ENCODE data around the gene CRIM1. TPM values are rescaled to one million over a fixed set of nuclear protein-coding genes. Genes with fewer than 3 reads are reported as not detected.
A peak's percentile ranks its signal among the peaks of the same experiment; 100 is the strongest.

Gene CRIM1
- total RNA-seq, 4 donors from 2014 or later = 179 to 229 (median 188) TPM

DNA sequence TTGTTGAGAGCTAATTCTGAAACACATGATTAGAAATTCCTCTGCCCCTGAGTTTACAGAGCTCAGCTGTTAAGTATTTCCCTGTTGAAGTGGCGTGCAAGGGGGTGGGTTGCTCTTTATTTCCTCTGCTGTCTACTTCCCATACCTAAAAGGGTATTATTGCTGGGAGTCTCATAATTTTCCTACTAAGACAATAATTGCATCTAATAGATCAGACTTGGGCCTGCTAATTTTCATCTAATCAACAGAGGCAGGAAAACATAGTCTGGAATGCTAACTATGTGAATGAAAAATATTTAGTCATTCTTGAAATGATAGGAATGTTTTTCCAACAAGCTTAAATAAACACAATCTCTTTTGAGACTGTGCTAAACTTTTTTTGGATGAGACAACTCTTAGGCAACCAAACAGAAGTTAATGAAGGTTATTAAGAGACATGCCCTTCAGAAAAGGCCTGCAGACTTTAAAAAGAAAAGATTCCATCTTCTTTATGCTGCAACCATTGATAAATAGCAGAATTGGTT lies 131.0 kb downstream of the CRIM1 start:
- TF ChIP-seq EP300 (IDR thresholded peaks at IDR 0.05) = peak in 1 of 2 donors; percentile 52
- TF ChIP-seq POLR2A (IDR thresholded peaks at IDR 0.05) = no peak
- H3K36me3 ChIP-seq = peaks cover 0 to 11% (median 0%) of the 10 kb centered on the region in 3 donors
- 30 to 32% methylated on average over 1 of the region's 1 CpG for WGBS, 2 donors
- peak overlapping the region; percentile 37 to 85 (median 76) for H3K27ac ChIP-seq
- no peaks in the 10 kb centered on the region for H3K9me3 ChIP-seq
- no peak for DNase-seq (ENCODE audit: low spot score in 2 of 2)
- no peaks in the 10 kb centered on the region for H3K27me3 ChIP-seq
- H3K4me3 ChIP-seq = no peak overlapping the region
- peaks cover 0 to 74% (median 16%) of the 10 kb centered on the region in 4 donors for H3K4me1 ChIP-seq

DNA sequence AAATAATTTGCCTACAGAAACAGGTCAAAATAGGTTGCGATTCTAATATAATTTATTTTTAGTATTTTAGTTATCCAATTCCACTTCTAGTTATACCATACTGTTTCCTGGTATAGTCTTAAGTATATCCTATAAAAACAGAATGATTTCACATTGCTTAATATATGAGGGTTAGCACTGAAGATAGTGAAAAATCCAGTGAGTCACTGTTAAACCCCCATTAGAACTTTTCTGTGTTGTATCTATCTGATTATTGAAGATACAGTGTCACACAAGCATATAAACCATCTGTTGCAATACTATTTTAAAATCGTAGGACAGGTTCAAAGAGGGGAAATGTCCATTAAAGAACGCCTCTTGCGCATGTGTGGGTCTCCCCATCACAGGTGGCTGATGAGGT lies 132.4 kb downstream of the CRIM1 start:
- peaks cover 0 to 7% (median 0%) of the 10 kb centered on the region in 3 donors for H3K36me3 ChIP-seq
- no peaks in the 10 kb centered on the region for H3K9me3 ChIP-seq
- H3K4me3 ChIP-seq = no peak overlapping the region
- no peak for DNase-seq (ENCODE audit: low spot score in 2 of 2)
- H3K27me3 ChIP-seq = no peaks in the 10 kb centered on the region
- H3K27ac ChIP-seq = peak overlapping the region in 2 of 4 donors; percentile 58 to 80
- 94 to 96% methylated on average over 4 of the region's 4 CpGs for WGBS, 2 donors
- peaks cover 0 to 86% (median 16%) of the 10 kb centered on the region in 4 donors for H3K4me1 ChIP-seq
- TF ChIP-seq POLR2A (IDR thresholded peaks at IDR 0.05) (no peak), EP300 (IDR thresholded peaks at IDR 0.05) (no peak)
- TF ChIP-seq, protein P1, sequence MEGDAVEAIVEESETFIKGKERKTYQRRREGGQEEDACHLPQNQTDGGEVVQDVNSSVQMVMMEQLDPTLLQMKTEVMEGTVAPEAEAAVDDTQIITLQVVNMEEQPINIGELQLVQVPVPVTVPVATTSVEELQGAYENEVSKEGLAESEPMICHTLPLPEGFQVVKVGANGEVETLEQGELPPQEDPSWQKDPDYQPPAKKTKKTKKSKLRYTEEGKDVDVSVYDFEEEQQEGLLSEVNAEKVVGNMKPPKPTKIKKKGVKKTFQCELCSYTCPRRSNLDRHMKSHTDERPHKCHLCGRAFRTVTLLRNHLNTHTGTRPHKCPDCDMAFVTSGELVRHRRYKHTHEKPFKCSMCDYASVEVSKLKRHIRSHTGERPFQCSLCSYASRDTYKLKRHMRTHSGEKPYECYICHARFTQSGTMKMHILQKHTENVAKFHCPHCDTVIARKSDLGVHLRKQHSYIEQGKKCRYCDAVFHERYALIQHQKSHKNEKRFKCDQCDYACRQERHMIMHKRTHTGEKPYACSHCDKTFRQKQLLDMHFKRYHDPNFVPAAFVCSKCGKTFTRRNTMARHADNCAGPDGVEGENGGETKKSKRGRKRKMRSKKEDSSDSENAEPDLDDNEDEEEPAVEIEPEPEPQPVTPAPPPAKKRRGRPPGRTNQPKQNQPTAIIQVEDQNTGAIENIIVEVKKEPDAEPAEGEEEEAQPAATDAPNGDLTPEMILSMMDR (IDR thresholded peaks at IDR 0.05) = no peak

DNA sequence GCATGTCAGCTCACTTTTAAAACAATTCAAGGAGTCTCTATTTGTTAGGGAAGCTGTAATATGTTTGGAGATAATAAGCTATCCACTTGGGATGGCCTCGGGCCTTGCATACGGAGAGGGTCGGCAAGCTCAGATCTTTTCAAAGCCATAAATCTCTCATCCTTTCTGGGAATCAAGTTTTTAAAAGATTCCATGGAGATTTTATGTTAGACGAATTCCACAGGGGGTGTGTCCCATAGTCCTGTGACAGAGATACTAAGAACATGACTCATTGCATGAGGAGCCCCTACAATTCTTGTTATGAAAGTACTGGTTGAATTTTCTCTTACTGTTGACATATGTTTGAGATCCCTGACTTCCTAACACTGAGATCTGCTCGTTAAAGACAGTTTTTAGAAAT lies 133.7 kb downstream of the CRIM1 start:
- H3K36me3 ChIP-seq = no peaks in the 10 kb centered on the region
- no peak for DNase-seq (ENCODE audit: low spot score in 2 of 2)
- no peak for TF ChIP-seq EP300 (IDR thresholded peaks at IDR 0.05)
- no peak for TF ChIP-seq POLR2A (IDR thresholded peaks at IDR 0.05)
- TF ChIP-seq, protein P1 (IDR thresholded peaks at IDR 0.05) = no peak
- H3K4me3 ChIP-seq = no peak overlapping the region
- H3K4me1 ChIP-seq = peaks cover 0 to 79% (median 16%) of the 10 kb centered on the region in 4 donors
- no peaks in the 10 kb centered on the region for H3K27me3 ChIP-seq
- WGBS, 2 donors = 74 to 82% methylated on average over 5 of the region's 5 CpGs
- H3K9me3 ChIP-seq = no peaks in the 10 kb centered on the region
- peak overlapping the region in 2 of 4 donors; percentile 12 to 51 for H3K27ac ChIP-seq

DNA sequence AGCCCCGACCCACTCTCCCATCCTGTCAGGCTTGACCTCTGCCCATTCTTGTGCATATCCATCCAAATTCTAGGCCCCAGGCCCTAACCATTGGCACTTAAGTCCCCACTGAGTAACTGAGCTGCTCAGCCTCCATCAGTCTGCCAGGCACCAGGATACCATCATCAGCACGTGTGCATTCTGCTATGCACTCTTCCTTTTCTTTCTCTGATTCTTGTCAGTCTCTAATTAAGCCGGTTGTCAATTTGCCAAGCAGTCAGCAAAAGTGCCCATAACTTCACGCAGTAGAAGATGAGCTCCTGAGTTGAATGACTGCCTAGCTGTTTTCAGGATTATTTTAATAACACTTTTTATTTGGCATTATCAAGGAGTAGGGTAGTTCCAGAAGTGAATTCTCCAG lies 135.2 kb downstream of the CRIM1 start:
- H3K4me1 ChIP-seq = peaks cover 0 to 64% (median 11%) of the 10 kb centered on the region in 4 donors
- H3K36me3 ChIP-seq = no peaks in the 10 kb centered on the region
- DNase-seq (ENCODE audit: low spot score in 2 of 2) = no peak
- peak overlapping the region in 2 of 4 donors; percentile 22 to 51 for H3K27ac ChIP-seq
- no peaks in the 10 kb centered on the region for H3K27me3 ChIP-seq
- no peaks in the 10 kb centered on the region for H3K9me3 ChIP-seq
- no peak overlapping the region for H3K4me3 ChIP-seq
- 70 to 71% methylated on average over 4 of the region's 4 CpGs for WGBS, 2 donors
- TF ChIP-seq EP300 (IDR thresholded peaks at IDR 0.05) = no peak
- TF ChIP-seq, protein P1 (IDR thresholded peaks at IDR 0.05) = no peak
- no peak for TF ChIP-seq POLR2A (IDR thresholded peaks at IDR 0.05)

DNA sequence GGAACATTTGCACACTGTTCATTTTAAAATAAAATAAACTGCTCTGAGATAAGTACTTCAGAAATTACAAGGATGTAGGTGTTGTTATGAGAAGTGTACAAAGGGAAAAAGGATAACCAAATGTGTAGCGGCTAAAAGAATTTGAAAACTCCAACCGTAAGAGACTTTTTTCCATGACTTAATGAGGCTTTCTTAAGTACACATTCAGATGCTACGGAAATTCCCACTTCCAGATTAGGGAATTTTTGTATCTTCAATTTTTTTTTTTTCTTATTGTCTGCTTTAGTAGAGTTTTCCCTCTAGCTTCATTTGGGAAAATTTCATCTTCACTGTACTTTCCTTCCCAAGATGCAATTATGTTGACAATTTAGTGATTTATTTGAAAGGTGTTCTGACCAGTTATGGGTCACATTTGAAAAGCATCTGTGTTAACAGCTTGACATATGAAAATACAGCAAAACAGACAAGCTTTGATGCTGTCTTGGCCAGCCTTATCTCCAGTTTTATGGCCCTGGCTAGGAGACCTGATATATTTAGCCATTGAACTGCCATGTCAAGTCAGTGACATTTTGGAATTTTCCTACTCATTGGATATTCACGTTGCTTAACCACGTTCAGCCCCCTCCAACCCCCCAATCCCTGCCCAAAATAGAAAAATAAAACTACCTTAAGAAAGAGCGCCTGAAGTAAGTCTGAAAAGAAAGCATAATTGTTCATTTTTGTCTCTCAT lies 136.8 kb downstream of the CRIM1 start:
- Histone ChIP-seq H3K36me3 (no peaks in the 10 kb centered on the region), H3K27ac (peak overlapping the region in 2 of 4 donors; percentile 51 to 53), H3K27me3 (no peaks in the 10 kb centered on the region), H3K4me1 (peaks cover 0 to 51% (median 3%) of the 10 kb centered on the region in 4 donors), H3K9me3 (no peaks in the 10 kb centered on the region), H3K4me3 (no peak overlapping the region)
- 48 to 54% methylated on average over 6 of the region's 6 CpGs for WGBS, 2 donors
- DNase-seq (ENCODE audit: low spot score in 2 of 2) = no peak
- TF ChIP-seq EP300 (IDR thresholded peaks at IDR 0.05) (no peak), POLR2A (IDR thresholded peaks at IDR 0.05) (no peak)
- TF ChIP-seq, protein P1 (IDR thresholded peaks at IDR 0.05) = no peak

Data from tibial nerve (tissue), 4 donors.